ENCODE results near the gene PDCD6IP. TPM values are rescaled to one million over a fixed set of nuclear protein-coding genes. Genes with fewer than 3 reads are reported as not detected.

PDCD6IP gene
- polyA plus RNA-seq, 3 donors = 88.8 to 100 (median 90.2) TPM

DNA sequence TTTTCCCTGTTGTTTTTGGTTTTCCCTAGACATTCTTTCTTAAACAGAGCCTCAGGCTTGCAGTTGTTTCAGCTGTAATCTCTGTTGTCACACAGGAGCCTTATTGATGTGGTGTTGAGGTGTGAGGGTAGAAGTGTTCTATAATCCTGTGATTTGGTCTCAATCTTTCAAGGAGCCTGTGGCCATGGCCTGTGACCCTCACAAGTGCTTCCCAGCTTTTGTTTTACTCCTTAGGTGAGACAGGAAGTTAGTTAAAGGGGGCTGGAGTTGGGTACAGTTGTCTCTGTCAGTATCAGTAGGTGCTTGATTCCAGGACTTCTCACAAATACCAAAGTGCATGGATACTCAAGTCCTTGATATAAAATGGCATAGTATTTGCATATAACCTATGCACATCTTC lies 77.2 kb downstream of the PDCD6IP start:
- no peak overlapping the region for H3K4me2 ChIP-seq (replicated peaks; ENCODE audit: extremely low read depth, low read length, poor library complexity, severe bottlenecking)
- H3K27me3 ChIP-seq (ENCODE audit: control insufficient read depth in 2 of 2, insufficient read depth in 2 of 2, low read length in 2 of 2) = no peaks in the 10 kb centered on the region
- no peaks in the 10 kb centered on the region for H3K36me3 ChIP-seq (replicated peaks in 1 of 2; ENCODE audit: control insufficient read depth in 1 of 2, insufficient read depth in 2 of 2, low read length in 2 of 2)
- no peak overlapping the region for H2AFZ ChIP-seq (ENCODE audit: insufficient read depth, low read depth, low read length, poor library complexity, severe bottlenecking)
- Mint-ChIP-seq H3K4me1 (no peaks in the 10 kb centered on the region), H3K27ac (no peak overlapping the region), H3K27me3 (ENCODE audit: low read depth in 3 of 3) (peaks cover 0 to 3% (median 0%) of the 10 kb centered on the region in 3 donors), H3K4me3 (no peak overlapping the region), H3K36me3 (no peaks in the 10 kb centered on the region), H3K9me3 (peaks cover 0 to 2% (median 0%) of the 10 kb centered on the region in 7 donors)
- intact Hi-C loops (cut with micrococcal nuclease) = no loop called here
- DNase-seq = no peak
- H3K9me3 ChIP-seq (replicated peaks in 1 of 2; ENCODE audit: control insufficient read depth in 1 of 2, insufficient read depth in 1 of 2, low read length in 2 of 2) = no peaks in the 10 kb centered on the region
- no peaks in the 10 kb centered on the region for H3K79me2 ChIP-seq (ENCODE audit: insufficient read depth, low read length)
- H3K9ac ChIP-seq (ENCODE audit: insufficient read depth, low read length, poor library complexity, severe bottlenecking) = no peak overlapping the region
- no peaks in the 10 kb centered on the region for H4K20me1 ChIP-seq (ENCODE audit: insufficient read depth, low read length)
- no peak overlapping the region for H3K27ac ChIP-seq (ENCODE audit: low read depth in 1 of 2, low read length in 2 of 2)
- no peaks in the 10 kb centered on the region for H3K4me1 ChIP-seq (ENCODE audit: control insufficient read depth in 1 of 2, insufficient read depth in 2 of 2, low read length in 2 of 2)
- H3K4me3 ChIP-seq (replicated peaks in 1 of 3; ENCODE audit: low read depth in 2 of 3, low read length in 3 of 3) = no peak overlapping the region
- TF ChIP-seq, protein P1, sequence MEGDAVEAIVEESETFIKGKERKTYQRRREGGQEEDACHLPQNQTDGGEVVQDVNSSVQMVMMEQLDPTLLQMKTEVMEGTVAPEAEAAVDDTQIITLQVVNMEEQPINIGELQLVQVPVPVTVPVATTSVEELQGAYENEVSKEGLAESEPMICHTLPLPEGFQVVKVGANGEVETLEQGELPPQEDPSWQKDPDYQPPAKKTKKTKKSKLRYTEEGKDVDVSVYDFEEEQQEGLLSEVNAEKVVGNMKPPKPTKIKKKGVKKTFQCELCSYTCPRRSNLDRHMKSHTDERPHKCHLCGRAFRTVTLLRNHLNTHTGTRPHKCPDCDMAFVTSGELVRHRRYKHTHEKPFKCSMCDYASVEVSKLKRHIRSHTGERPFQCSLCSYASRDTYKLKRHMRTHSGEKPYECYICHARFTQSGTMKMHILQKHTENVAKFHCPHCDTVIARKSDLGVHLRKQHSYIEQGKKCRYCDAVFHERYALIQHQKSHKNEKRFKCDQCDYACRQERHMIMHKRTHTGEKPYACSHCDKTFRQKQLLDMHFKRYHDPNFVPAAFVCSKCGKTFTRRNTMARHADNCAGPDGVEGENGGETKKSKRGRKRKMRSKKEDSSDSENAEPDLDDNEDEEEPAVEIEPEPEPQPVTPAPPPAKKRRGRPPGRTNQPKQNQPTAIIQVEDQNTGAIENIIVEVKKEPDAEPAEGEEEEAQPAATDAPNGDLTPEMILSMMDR (IDR thresholded peaks at IDR 0.05) = no peak

DNA sequence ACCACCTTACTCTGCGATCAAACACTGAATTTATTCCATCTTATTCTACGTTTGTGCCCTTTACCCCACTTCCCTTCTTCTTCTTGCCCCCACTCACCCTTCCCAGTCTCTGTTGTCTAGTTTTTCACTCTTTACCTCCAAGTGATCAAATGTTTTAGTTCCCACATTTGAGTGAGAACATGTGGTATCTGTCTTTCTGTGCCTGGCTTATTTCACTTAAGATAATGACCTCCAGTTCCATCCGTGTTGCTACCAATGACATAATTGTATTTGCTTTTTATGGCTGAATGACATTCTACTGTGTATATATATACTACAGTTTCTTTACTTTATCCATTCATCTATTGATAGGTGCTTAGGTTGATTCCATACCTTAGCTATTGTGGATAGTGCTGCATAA lies 78.8 kb downstream of the PDCD6IP start:
- intact Hi-C loops (cut with micrococcal nuclease) = no loop called here
- Histone ChIP-seq H2AFZ (ENCODE audit: insufficient read depth, low read depth, low read length, poor library complexity, severe bottlenecking) (no peak overlapping the region), H3K4me3 (replicated peaks in 1 of 3; ENCODE audit: low read depth in 2 of 3, low read length in 3 of 3) (no peak overlapping the region), H3K36me3 (replicated peaks in 1 of 2; ENCODE audit: control insufficient read depth in 1 of 2, insufficient read depth in 2 of 2, low read length in 2 of 2) (no peaks in the 10 kb centered on the region), H3K79me2 (ENCODE audit: insufficient read depth, low read length) (no peaks in the 10 kb centered on the region), H3K4me1 (ENCODE audit: control insufficient read depth in 1 of 2, insufficient read depth in 2 of 2, low read length in 2 of 2) (no peaks in the 10 kb centered on the region), H3K9me3 (replicated peaks in 1 of 2; ENCODE audit: control insufficient read depth in 1 of 2, insufficient read depth in 1 of 2, low read length in 2 of 2) (no peaks in the 10 kb centered on the region), H3K4me2 (replicated peaks; ENCODE audit: extremely low read depth, low read length, poor library complexity, severe bottlenecking) (no peak overlapping the region), H4K20me1 (ENCODE audit: insufficient read depth, low read length) (no peaks in the 10 kb centered on the region), H3K9ac (ENCODE audit: insufficient read depth, low read length, poor library complexity, severe bottlenecking) (no peak overlapping the region), H3K27ac (ENCODE audit: low read depth in 1 of 2, low read length in 2 of 2) (no peak overlapping the region), H3K27me3 (ENCODE audit: control insufficient read depth in 2 of 2, insufficient read depth in 2 of 2, low read length in 2 of 2) (no peaks in the 10 kb centered on the region)
- 100% methylated on average over 2 of the region's 3 CpGs for WGBS (ENCODE audit: insufficient coverage)
- Mint-ChIP-seq H3K27me3 (ENCODE audit: low read depth in 3 of 3) (peaks cover 0 to 1% (median 0%) of the 10 kb centered on the region in 3 donors), H3K9me3 (peaks cover 0 to 2% (median 0%) of the 10 kb centered on the region in 7 donors), H3K4me3 (no peak overlapping the region), H3K36me3 (no peaks in the 10 kb centered on the region), H3K27ac (no peak overlapping the region), H3K4me1 (no peaks in the 10 kb centered on the region)
- DNase-seq = no peak
- TF ChIP-seq, protein P1 (IDR thresholded peaks at IDR 0.05) = no peak

All from CD14-positive monocyte (primary cell).